ENCODE results near the gene ECPAS. TPM values are rescaled to one million over a fixed set of nuclear protein-coding genes. Genes with fewer than 3 reads are reported as not detected.

The ECPAS gene, protein sequence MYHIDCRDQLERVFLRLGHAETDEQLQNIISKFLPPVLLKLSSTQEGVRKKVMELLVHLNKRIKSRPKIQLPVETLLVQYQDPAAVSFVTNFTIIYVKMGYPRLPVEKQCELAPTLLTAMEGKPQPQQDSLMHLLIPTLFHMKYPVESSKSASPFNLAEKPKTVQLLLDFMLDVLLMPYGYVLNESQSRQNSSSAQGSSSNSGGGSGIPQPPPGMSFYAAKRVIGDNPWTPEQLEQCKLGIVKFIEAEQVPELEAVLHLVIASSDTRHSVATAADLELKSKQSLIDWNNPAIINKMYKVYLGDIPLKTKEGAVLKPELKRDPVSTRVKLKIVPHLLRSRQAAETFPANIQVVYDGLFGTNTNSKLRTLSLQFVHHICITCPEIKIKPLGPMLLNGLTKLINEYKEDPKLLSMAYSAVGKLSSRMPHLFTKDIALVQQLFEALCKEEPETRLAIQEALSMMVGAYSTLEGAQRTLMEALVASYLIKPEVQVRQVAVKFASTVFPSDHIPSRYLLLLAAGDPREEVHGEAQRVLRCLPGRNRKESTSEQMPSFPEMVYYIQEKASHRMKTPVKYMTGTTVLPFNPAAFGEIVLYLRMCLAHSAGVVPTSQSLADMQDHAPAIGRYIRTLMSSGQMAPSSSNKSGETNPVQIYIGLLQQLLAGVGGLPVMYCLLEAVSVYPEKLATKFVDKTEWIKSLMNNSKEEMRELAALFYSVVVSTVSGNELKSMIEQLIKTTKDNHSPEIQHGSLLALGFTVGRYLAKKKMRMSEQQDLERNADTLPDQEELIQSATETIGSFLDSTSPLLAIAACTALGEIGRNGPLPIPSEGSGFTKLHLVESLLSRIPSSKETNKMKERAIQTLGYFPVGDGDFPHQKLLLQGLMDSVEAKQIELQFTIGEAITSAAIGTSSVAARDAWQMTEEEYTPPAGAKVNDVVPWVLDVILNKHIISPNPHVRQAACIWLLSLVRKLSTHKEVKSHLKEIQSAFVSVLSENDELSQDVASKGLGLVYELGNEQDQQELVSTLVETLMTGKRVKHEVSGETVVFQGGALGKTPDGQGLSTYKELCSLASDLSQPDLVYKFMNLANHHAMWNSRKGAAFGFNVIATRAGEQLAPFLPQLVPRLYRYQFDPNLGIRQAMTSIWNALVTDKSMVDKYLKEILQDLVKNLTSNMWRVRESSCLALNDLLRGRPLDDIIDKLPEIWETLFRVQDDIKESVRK (N-terminal part only)
- total RNA-seq (2022; extraction: Qiagen RNA extraction) = 35.9 to 51.6 TPM (median 39.3 TPM) in 5 replicates

DNA sequence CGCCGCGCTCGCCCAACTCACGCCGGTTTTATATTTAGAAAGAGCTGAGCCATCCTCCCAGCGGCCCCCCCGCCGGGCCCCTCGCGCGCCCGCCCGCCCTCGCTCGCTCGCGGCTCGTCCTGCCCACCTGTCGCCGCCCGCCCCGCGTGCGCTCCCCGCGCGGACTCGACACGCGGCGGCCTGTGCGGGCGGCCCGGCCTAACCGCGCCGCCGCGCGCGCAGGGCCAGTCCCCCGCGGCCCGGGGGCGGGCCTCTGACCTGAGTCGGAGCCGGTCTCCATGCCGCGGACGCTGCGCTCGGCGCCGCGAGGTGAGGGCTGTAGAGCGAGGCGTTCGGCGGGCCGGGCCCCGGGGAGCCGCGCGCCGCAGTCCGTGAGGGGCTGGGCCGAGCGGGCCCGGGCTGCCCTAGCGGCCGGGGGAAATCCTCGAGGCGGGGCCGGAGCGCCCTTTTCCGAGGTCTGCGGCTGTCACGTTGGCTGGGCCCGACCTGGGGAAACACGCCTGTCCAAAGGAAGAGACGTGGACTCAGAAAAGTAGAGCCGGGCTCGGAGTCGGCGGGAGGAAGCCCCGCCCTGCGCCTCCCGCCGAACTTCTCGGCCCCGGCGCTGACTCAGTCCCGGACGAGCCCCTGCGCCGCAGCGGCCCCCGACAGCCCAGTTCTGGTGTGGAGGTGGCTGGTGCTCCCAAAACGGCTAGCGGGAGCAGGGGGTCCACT lies at the start of gene ECPAS:
Gene ECPAS, minus strand, starts transcription at position 526 of the 714 bp plus-strand sequence. CDS start 11,465 bp downstream, outside the sequence.

DNA sequence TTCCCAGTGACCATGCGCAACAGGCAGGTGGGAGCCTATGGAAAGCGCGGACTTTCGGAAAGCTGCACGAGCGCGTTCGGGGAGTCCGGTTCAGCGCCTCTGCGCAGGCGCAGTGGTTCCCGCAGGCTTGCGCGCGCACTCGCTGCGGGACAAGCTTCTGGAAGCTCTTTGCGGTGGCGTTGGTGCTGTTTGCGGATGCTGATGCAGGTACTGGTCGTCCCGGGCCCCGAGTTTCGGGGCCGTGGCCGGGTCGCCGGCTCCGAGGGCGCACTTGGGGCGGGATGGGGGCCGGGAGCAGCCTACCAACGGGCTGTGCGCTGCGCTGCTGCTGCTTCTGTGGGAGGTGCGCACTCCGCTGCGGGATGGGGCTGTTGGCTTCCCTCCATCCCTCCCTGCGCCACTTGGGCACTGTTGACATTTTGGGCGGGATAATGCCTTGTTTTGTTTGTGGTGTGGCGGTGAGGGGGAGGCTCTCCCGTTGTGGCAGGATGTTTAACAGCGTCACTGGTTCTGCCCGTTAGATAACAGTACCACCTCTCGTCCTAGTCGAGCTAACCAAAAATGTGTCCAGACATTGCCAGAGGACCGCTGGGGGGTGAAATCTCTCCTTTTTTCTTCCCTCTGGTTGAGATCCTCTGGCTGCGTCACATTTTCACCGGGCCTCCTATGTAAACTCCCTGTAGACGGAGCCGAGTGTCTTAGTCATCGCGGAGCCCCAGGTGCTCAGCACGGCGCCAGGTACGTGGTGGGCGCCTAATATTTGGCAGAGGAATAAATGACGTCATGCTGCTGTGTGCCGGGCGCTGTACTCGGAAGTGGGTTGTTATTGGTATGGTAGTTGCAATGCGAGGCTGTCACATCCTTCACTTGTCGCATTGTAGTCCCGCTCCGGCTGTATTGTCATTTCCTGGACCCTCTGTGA lies 41.1 kb upstream of the ECPAS start, which contains the start of gene ZNF483:
Gene ZNF483, plus strand, starts transcription at position 124 of the 922 bp plus-strand sequence. CDS start 2,217 bp downstream, outside the sequence.

DNA sequence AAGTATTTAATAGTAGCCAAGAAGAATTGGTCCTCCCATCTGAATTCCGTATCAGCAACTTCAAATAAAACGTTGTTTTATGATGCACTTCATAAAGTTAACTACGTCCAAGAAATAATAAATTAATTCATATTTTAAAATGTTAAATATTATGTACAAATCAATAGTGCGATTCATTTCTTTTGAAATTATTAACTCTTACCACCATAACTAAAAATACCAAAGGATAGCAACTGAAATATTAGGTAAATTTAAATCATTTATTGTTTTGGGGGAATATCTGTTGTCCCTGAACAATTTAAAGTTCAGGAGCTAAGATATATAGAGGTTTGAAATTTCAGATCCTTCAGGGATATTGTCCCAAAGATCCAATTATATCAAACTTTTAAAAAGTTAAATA lies 154.1 kb downstream of the ECPAS start, which contains the start of gene OR2K2:
Gene OR2K2, minus strand, starts transcription at position 101 of the 400 bp plus-strand sequence. CDS start 1,791 bp downstream, outside the sequence.

Other genes starting within 250 kb of the ECPAS start
- not detected in 5 replicates for gene OR2K2, start 154.2 kb downstream of the ECPAS start, total RNA-seq (2022; extraction: Qiagen RNA extraction)
- 0.18 to 0.94 TPM (median 0.49 TPM) in 5 replicates for gene ZNF483, start 40.8 kb upstream of the ECPAS start, total RNA-seq (2022; extraction: Qiagen RNA extraction)
- 310 to 351 TPM (median 322 TPM) in 5 replicates for gene PTGR1, start 115.3 kb upstream of the ECPAS start, total RNA-seq (2022; extraction: Qiagen RNA extraction)
- gene DNAJC25, start 147.0 kb upstream of the ECPAS start, total RNA-seq (2022; extraction: Qiagen RNA extraction) = 10.8 to 11.6 TPM (median 11.3 TPM) in 5 replicates
- gene GNG10, start 177.2 kb upstream of the ECPAS start, total RNA-seq (2022; extraction: Qiagen RNA extraction) = 53.9 to 69.6 TPM (median 59.4 TPM) in 5 replicates